GM12878 (cell line): ENCODE results near the gene TSR1. TPM values are rescaled to one million over a fixed set of nuclear protein-coding genes. Genes with fewer than 3 reads are reported as not detected.

Experiments
- ATAC-seq: fragments of 200-7000 bp; cut with Tn5 transposase; 3 replicates; pipeline ENCODE4 v1.9.1; 2020; ENCODE audit warnings: mild to moderate bottlenecking, moderate library complexity
- BruUV-seq: library from RNA; stranded (reverse); fragments of 400-500 nt; replicated peaks from 2 replicates; lab custom pipeline; 2021; lab: Mats Ljungman, UMichigan
- CTCF ChIA-PET: fragments of 300-600 bp; sonication (Branson Sonifier 250); formaldehyde crosslinking; extraction: SDS; loops from one replicate; lab custom pipeline; 2021; ENCODE audit warnings: inconsistent platforms; lab: Yijun Ruan, JAX
- POLR2A ChIA-PET: fragments of 350-600 bp; formaldehyde crosslinking; extraction: SDS; loops from one replicate; lab custom pipeline; 2021; ENCODE audit warnings: inconsistent platforms; lab: Charles Lee
- RAD21 ChIA-PET: fragments of 300-600 bp; sonication (Branson Sonifier 250); formaldehyde crosslinking; loops from one replicate; lab custom pipeline; 2023; ENCODE audit warnings: antibody characterized with exemption; ENCODE audit not compliant: unreplicated experiment; lab: Charles Lee
- SMC1A ChIA-PET: fragments of 300-600 bp; sonication (Branson Sonifier 250); formaldehyde crosslinking; loops from one replicate; lab custom pipeline; 2023; ENCODE audit not compliant: unreplicated experiment, uncharacterized antibody; lab: Charles Lee
- DNase-seq: peaks from one replicate; pipeline ENCODE4 v3.0.0-alpha.2; 2011; ENCODE audit warnings: low read depth, low spot score
- FAIRE-seq: peaks from 3 replicates; lab custom pipeline; 2011; peaks lifted over from hg19 to GRCh38; lab: Jason Lieb, UNC
- H2AFZ ChIP-seq: 2 replicates; pipeline ENCODE4 v1.6.0; 2011; ENCODE audit warnings: low read depth, low read length, control low read depth; ENCODE audit not compliant: control insufficient read depth
- H3K27ac ChIP-seq: 2 replicates; pipeline ENCODE4 v1.5.1; 2011; ENCODE audit warnings: control low read depth; ENCODE audit not compliant: control insufficient read depth, insufficient read depth
- H3K27me3 ChIP-seq, 2 experiments: replicated peaks in 1 of 2; 2 replicates each; pipeline versions ENCODE4 v1.6.0 to v1.6.1; 2011; ENCODE audit warnings: low read length in 1 of 2; ENCODE audit not compliant: control insufficient read depth in 2 of 2, insufficient read depth in 2 of 2
- H3K36me3 ChIP-seq, 2 experiments: 2 replicates each; pipeline ENCODE4 v1.5.1; 2011; ENCODE audit warnings: low read length in 1 of 2; ENCODE audit not compliant: control insufficient read depth in 2 of 2, insufficient read depth in 2 of 2
- H3K4me1 ChIP-seq: 2 replicates; pipeline ENCODE4 v1.6.1; 2011; ENCODE audit warnings: mild to moderate bottlenecking, low read length, moderate library complexity, mixed read lengths; ENCODE audit not compliant: control insufficient read depth, insufficient read depth
- H3K4me2 ChIP-seq: 2 replicates; pipeline ENCODE4 v1.6.0; 2011; ENCODE audit warnings: control low read depth; ENCODE audit not compliant: control insufficient read depth, insufficient read depth
- H3K4me3 ChIP-seq: fragments of 200-600 bp; sonication (generic); 2 replicates; pipeline ENCODE4 v1.5.1; 2016
- H3K79me2 ChIP-seq: 2 replicates; pipeline ENCODE4 v1.6.0; 2011; ENCODE audit warnings: low read length; ENCODE audit not compliant: control insufficient read depth, insufficient read depth
- H3K9ac ChIP-seq: 2 replicates; pipeline ENCODE4 v1.8.0; 2011; ENCODE audit warnings: low read length, control low read depth, mixed read lengths; ENCODE audit not compliant: control insufficient read depth, insufficient read depth
- H3K9me3 ChIP-seq: replicated peaks from 3 replicates; pipeline ENCODE4 v1.5.1; 2011; ENCODE audit warnings: mild to moderate bottlenecking, low read length; ENCODE audit not compliant: control insufficient read depth, insufficient read depth
- H4K20me1 ChIP-seq: 2 replicates; pipeline ENCODE4 v1.6.0; 2011; ENCODE audit not compliant: control insufficient read depth, insufficient read depth
- ATF7 ChIP-seq: fragments of 450-650 bp; IDR thresholded peaks from 2 replicates; pipeline ENCODE4 v1.6.1; 2016; ENCODE audit warnings: low read depth, mild to moderate bottlenecking
- CHD1 ChIP-seq: IDR thresholded peaks from 2 replicates; pipeline ENCODE4 v1.6.1; 2012; ENCODE audit warnings: low read depth, low read length, improper control_type of control experiment
- CHD4 ChIP-seq: fragments of 200-600 bp; sonication (generic); IDR thresholded peaks from 2 replicates; pipeline ENCODE4 v1.6.1; 2016; ENCODE audit warnings: mild to moderate bottlenecking
- LARP7 ChIP-seq: fragments of 450-650 bp; IDR thresholded peaks from 2 replicates; pipeline ENCODE4 v1.6.1; 2017; ENCODE audit warnings: mild to moderate bottlenecking
- MYB ChIP-seq: fragments of 150-350 bp; IDR thresholded peaks from 2 replicates; pipeline ENCODE4 v1.6.1; 2014; ENCODE audit warnings: mild to moderate bottlenecking, low read depth, low read length, borderline replicate concordance
- POLR2A ChIP-seq: IDR thresholded peaks from 2 replicates; pipeline ENCODE4 v1.6.1; 2011; ENCODE audit warnings: low read depth, mild to moderate bottlenecking, low read length
- RAD51 ChIP-seq: fragments of 450-650 bp; IDR thresholded peaks from 2 replicates; pipeline ENCODE4 v1.6.1; 2016; ENCODE audit warnings: moderate library complexity, mild to moderate bottlenecking, inconsistent platforms
- RUNX3 ChIP-seq: IDR thresholded peaks from 2 replicates; pipeline ENCODE4 v1.6.1; 2012; ENCODE audit warnings: low read length, inconsistent platforms
- SMARCA5 ChIP-seq: fragments of 450-650 bp; IDR thresholded peaks from 2 replicates; pipeline ENCODE4 v1.6.1; 2017; ENCODE audit warnings: mild to moderate bottlenecking
- SUZ12 ChIP-seq: fragments of 200-600 bp; sonication (generic); IDR thresholded peaks from one replicate; pipeline ENCODE4 v1.6.1; 2018; ENCODE audit warnings: antibody characterized with exemption, mild to moderate bottlenecking; ENCODE audit not compliant: unreplicated experiment
- TBL1XR1 ChIP-seq: IDR thresholded peaks from 2 replicates; pipeline ENCODE4 v1.6.1; 2012; ENCODE audit warnings: low read depth, low read length, improper control_type of control experiment
- YBX1 ChIP-seq: fragments of 450-650 bp; IDR thresholded peaks from 2 replicates; pipeline ENCODE4 v1.6.1; 2016; ENCODE audit warnings: antibody characterized with exemption
- ZNF274 ChIP-seq: IDR thresholded peaks from one replicate; pipeline ENCODE4 v1.8.0; 2011; ENCODE audit not compliant: insufficient read length, insufficient read depth
- ZNF384 ChIP-seq: IDR thresholded peaks from 2 replicates; pipeline ENCODE4 v1.6.1; 2012; ENCODE audit warnings: low read depth, mild to moderate bottlenecking, low read length, improper control_type of control experiment, borderline replicate concordance
- WGBS: methylation state at CpG from one replicate; pipeline ENCODE4 v1.1.6; 2016; ENCODE audit warnings: low lambda C conversion rate; ENCODE audit not compliant: insufficient replicate concordance, insufficient coverage; ENCODE audit errors: missing lambda C conversion rate; 5-methylcytosine and 5-hydroxymethylcytosine counted together
- in situ Hi-C: fragments of 300-500 bp; cut with MboI; formaldehyde crosslinking; loops from 9 replicates; pipeline ENCODE4 v1.14.3; 2018; ENCODE audit warnings: mixed read lengths
- intact Hi-C: fragments of 100-400 bp; cut with micrococcal nuclease; formaldehyde crosslinking; loops from one replicate; pipeline ENCODE4 v1.14.2; 2022; ENCODE audit not compliant: unreplicated experiment
- polyA plus RNA-seq, 11 experiments: library from polyadenylated mRNA; depleted of rRNA in 4 of 11; unstranded in 6 of 11; stranded (reverse) in 5 of 11; fragments of >200 nt; fragmentation: Nextera tagmentation in 4 of 11; fragmentation: Illumina TruSeq in 1 of 11; extraction: Ambion mirVana in 4 of 11; extraction: Trizol in 1 of 11; gene quantifications; 1 replicate in 1 of 11; 2 replicates in 10 of 11; pipeline versions ENCODE4 v1.2.1 to v1.2.3, GENCODE V29; 2011 to 2016; ENCODE audit warnings: inconsistent platforms in 2 of 11, missing spikeins in 2 of 11, low read depth in 1 of 11
- total RNA-seq, 4 experiments: library from RNA; depleted of rRNA in 3 of 4; stranded (reverse); fragments of >200 nt in 3 of 4; fragmentation: Illumina TruSeq in 1 of 4; extraction: Trizol in 1 of 4; gene quantifications; 2 replicates each; pipeline versions ENCODE4 v1.2.1 to v1.2.3, GENCODE V29; 2013 to 2021
- TF ChIP-seq, protein P1 (sequence below): fragments of 450-650 bp; formaldehyde crosslinking; IDR thresholded peaks from 2 replicates; pipeline ENCODE4 v1.4.0; 2022; ENCODE audit warnings: mild to moderate bottlenecking, moderate library complexity

The TSR1 gene
- total and polyA plus RNA-seq, 10 of the 15 experiments (the other 5 are each of a cell fraction or from before 2014, with no cell fraction given), result 14.7 to 100 (median 46.9) TPM

- Histone ChIP-seq H3K4me1 (peaks cover 13% of the 10 kb centered on the region), H3K9me3 (no peaks in the 10 kb centered on the region), H3K4me2 (no peak overlapping the region), H3K4me3 (no peak overlapping the region), H3K79me2 (no peaks in the 10 kb centered on the region), H3K36me3 (peaks cover 0 to 1% of the 10 kb centered on the region in 2 experiments; a peak in 1 of 4 replicates), H2AFZ (no peak overlapping the region), H3K27ac (no peak overlapping the region), H4K20me1 (no peaks in the 10 kb centered on the region), H3K27me3 (no peaks in the 10 kb centered on the region), H3K9ac (no peak overlapping the region)
- WGBS, result 98% methylated on average over 6 of the region's 6 CpGs
- RAD21 ChIA-PET, result no interaction called here
- FAIRE-seq (no peak), ATAC-seq (no peak), DNase-seq (no peak)
- in situ Hi-C loops, result loop anchor here (5.0 kb wide), 1 partner anchor 299 kb away; no protein-coding TSS in a partner anchor
- no TSS peak for BruUV-seq
- SMC1A ChIA-PET, result interaction anchor here (0.8 kb wide), 1 partner anchor 64 kb away, joined by 3 read pairs; no protein-coding TSS in a partner anchor
- intact Hi-C loops, result no loop called here
- POLR2A ChIA-PET, result no interaction called here
- TF ChIP-seq RAD51 (no peak), SMARCA5 (no peak), ZNF274 (no peak), ZNF384 (no peak), RUNX3 (no peak), LARP7 (no peak)
- CTCF ChIA-PET, result interaction anchor here (0.9 to 1.8 kb wide), 3 partner anchors 12 to 127 kb away, joined by 3 to 4 read pairs (median 3); no protein-coding TSS in a partner anchor
Observed at GRCh38 chr17:2351269-2351668, 15.0 kb upstream of the TSR1 start.

- CTCF ChIA-PET, result interaction anchor here (1.3 kb wide), 1 partner anchor 12 kb away, joined by 4 read pairs; the partner anchor contains the start of gene TSR1
- no peak for TF ChIP-seq TBL1XR1
- no peak for TF ChIP-seq CHD4
- TF ChIP-seq MYB, result no peak
- no peak for TF ChIP-seq POLR2A
- TF ChIP-seq ATF7, result no peak
- TF ChIP-seq, protein P1, sequence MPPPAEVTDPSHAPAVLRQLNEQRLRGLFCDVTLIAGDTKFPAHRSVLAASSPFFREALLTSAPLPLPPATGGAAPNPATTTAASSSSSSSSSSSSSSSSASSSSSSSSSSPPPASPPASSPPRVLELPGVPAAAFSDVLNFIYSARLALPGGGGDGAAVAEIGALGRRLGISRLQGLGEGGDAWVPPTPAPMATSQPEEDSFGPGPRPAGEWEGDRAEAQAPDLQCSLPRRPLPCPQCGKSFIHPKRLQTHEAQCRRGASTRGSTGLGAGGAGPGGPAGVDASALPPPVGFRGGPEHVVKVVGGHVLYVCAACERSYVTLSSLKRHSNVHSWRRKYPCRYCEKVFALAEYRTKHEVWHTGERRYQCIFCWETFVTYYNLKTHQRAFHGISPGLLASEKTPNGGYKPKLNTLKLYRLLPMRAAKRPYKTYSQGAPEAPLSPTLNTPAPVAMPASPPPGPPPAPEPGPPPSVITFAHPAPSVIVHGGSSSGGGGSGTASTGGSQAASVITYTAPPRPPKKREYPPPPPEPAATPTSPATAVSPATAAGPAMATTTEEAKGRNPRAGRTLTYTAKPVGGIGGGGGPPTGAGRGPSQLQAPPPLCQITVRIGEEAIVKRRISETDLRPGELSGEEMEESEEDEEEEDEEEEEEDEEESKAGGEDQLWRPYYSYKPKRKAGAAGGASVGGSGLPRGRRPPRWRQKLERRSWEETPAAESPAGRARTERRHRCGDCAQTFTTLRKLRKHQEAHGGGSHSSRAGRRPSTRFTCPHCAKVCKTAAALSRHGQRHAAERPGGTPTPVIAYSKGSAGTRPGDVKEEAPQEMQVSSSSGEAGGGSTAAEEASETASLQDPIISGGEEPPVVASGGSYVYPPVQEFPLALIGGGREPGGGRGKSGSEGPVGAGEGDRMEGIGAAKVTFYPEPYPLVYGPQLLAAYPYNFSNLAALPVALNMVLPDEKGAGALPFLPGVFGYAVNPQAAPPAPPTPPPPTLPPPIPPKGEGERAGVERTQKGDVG (CRISPR knock-in tag), result no peak
- TF ChIP-seq CHD1, result no peak
- no peak for TF ChIP-seq YBX1
- TF ChIP-seq SUZ12, result no peak
Observed at GRCh38 chr17:2347805-2348685, 11.8 kb upstream of the TSR1 start.

More at GRCh38 chr17:2347805-2348685, 11.8 kb upstream of the TSR1 start:
- H3K36me3 ChIP-seq, result peaks cover 0 to 3% of the 10 kb centered on the region in 2 experiments; a peak in 2 of 4 replicates
- H4K20me1 ChIP-seq, result no peaks in the 10 kb centered on the region
- ATAC-seq (no peak), FAIRE-seq (no peak), DNase-seq (no peak)
- intact Hi-C loops, result no loop called here
- in situ Hi-C loops, result no loop called here
- ChIA-PET RAD21 (no interaction called here), POLR2A (interaction anchor here (0.5 kb wide), 1 partner anchor 28 kb away, joined by 3 read pairs; no protein-coding TSS in a partner anchor), SMC1A (no interaction called here)
- no peaks in the 10 kb centered on the region for H3K27me3 ChIP-seq
- BruUV-seq, result no TSS peak
- H3K27ac ChIP-seq, result no peak overlapping the region
- H2AFZ ChIP-seq, result no peak overlapping the region
- H3K4me2 ChIP-seq, result no peak overlapping the region
- H3K79me2 ChIP-seq, result no peaks in the 10 kb centered on the region
- 89% methylated on average over 11 of the region's 11 CpGs for WGBS
- H3K4me1 ChIP-seq, result peaks cover 3% of the 10 kb centered on the region
- no peaks in the 10 kb centered on the region for H3K9me3 ChIP-seq
- H3K4me3 ChIP-seq, result no peak overlapping the region
- no peak overlapping the region for H3K9ac ChIP-seq
